ENCODE results near the gene MEG3.

MEG3 gene

DNA sequence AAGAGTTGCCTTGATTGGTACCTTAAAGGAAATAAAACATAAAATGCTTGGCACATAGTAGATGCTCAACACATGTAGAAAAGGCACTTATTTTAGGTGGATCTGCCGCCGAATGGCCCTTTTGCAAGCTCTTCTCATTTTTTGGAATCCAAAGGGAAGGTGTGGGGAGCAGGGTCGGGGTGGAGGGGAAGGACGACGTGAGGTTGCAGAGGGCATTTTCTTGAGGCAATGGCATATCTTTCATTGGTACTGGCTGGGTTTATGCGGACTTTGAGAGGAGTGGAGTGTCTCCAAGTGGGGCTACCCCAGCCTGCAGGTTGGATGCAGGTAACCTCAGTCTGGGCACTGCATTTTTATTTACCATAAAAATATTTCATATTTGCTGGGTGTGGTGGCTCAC, 69.5 kb downstream of the MEG3 start:
- no peak for DNase-seq (ENCODE audit: low read depth in 2 of 2)

DNA sequence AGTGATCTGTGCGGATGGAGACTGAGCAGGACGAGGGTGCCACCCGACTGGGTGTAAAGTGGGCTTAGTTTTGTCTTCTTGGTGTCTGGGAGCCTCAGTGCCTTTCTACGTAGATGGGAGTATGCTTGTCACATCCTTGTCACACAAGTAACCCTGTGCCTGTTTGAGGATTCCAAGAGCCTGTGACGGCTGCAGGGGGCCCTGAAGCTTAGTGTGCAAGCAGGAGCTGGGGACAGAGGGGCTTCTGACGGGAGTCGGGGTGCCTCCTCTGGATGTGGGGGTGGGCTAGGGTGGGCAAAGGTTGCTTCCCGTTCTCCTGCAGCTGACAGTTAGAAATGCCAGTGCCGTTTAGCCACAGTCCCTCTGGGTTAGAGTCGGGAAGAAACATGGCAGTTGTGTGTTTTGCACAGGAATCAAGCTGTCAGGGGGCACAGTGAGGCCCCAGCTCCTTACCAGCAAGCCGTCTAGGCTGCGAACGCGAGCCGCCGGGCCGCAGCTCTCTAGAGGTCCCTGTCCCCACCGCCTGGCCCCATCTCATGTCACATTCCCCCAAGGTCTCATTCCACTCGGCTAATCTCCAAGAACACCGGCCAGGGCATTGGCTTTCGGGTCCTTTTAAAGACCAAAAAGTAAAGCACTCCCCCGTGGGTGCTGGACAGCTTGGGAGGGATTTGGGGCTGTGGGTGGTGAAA, 70.6 kb downstream of the MEG3 start:
- no peak for DNase-seq (ENCODE audit: low read depth in 2 of 2)

GRCh38 chr14:100898465-100898864, 72.5 kb downstream of the MEG3 start:
- DNase-seq (ENCODE audit: low read depth in 2 of 2): no peak

DNA sequence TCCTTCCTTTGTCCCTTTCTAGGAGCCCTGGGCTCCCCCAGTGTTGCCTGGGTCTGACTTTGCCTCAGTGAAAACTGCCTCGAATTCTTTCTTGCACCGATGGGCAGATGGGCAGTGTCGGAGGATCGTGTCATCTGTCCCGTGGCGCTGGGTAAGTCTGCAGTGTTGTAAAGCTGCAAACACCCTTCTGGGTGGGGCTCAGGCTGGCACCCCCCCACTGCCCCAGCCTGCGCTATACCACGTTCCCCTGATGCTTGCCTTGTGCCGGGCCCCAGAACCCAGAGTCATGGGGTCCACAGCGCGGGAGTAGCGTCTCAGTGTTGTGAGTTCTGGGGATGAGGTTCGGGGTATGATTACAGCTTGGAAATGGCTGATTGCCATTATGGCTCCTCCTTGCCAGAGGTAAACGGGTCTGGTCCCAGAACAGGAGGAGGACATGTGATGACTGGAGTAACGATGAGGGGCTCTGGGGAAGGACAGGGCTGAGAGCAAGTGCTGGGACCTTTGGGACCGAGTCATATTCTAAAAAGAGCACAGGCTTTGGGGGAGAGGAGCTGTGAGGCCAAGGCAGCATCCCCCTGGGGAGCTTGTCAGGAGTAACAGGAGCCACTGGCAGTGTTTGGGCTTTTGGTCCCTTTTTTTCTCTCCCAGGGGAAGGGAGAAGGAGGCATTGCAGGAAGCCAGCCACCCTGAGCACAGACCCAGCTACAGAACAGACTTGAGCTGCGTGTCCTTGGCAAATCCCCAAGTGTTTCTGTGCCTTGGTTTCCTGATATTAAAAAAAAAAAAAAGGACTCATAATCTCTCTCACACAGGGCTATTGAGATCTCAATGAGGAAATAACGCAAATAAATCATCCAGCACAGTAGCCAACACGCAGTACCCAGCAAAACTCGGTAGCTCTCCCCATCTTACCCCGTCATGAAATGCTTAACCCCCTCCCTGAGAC, 73.3 kb downstream of the MEG3 start:
- no peak for DNase-seq (ENCODE audit: low read depth in 2 of 2)

- no peak for DNase-seq (ENCODE audit: low read depth in 2 of 2)
These were observed 74.2 kb downstream of the MEG3 start for GRCh38 chr14:100899884-100900771.

GRCh38 chr14:100900837-100901390, 75.0 kb downstream of the MEG3 start:
- DNase-seq (ENCODE audit: low read depth in 2 of 2): no peak

DNA sequence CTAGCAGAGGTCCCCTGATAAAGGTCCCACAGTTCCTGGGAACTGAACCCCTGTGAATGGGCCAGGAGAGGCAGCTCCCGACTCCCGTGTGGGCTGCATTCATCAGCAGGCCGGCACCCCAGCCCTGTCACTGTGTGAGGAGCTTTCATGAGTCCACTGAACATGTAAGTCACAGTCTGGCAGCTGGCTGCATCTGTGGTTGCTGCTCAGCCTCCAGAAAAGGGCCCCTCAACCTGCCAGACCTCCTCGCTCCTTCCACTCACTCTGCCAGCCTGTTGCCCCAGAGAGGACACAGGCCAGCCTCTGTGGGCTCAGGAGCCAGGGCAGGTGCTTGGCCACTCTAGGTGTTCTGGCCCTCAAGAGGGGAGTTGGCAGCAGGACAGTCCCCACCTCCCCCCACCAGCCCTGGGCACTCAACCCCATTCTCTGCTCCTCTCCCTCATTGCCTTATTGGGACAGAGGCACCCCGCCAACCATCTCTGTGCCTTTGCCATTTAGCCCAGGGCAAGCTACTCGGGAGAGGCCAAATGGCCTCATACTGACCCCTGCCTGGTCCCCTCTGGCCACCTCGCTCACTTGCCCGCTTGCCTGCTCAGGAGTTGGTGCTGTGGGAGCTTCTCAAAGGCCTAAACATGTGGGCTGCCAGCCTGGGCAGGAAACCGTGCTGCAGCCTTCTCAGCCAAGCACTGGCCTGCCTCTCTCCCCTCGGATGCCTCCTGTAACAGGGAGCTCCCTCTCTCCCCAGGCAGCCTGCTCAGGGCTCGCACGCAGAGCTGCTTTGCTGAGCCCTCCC, 75.7 kb downstream of the MEG3 start:
- no peak for DNase-seq (ENCODE audit: low read depth in 2 of 2)

GRCh38 chr14:100902295-100903133, 76.6 kb downstream of the MEG3 start:
- no peak for DNase-seq (ENCODE audit: low read depth in 2 of 2)

DNA sequence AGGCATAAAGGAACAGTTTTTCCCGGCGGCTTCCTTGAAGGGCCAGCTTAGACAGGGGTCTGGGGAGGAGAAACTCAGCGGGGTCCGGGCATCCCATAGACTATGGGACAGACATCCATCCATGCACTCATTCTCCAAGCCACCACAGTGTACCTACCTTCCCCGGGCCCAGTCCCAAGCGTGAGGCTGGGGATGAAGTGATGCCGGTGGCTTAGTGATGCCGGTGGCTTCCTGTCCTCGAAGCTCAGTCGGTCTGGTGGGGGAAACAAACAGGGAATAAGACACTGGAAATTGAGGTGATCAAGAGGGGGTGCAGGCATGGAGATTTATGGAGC, 77.2 kb downstream of the MEG3 start:
- DNase-seq (ENCODE audit: low read depth in 2 of 2): no peak

DNA sequence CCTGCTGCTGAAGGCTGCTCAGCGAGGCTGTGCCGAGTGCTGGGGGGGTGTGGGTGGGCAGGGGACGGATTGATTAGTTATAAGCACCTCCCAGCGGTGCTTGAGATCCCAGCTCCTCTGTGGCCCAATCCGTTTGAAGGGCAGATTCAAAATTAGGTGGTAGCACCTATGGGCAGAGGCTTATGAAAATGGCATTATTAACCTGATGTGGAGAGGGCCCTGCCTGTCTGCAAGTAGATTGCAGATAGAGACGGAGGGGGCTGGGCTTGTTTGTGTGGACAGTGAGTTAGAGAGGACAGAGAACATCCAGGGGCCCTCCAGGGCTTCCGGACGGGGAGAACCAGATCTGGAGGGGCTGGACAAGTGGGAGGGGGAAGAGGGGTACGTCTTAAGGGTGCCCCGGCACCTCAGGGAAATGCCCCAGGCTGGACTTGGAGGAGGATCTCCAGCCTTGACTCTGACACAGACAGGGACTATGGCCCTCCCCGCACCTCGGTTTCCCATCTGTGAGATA, 77.8 kb downstream of the MEG3 start, which contains the start of gene RTL1:
Gene RTL1 (minus strand): TSS at position 51 of the 514 bp plus-strand sequence. CDS start 18,934 bp downstream, outside the sequence.
- DNase-seq (ENCODE audit: low read depth in 2 of 2): no peak

DNA sequence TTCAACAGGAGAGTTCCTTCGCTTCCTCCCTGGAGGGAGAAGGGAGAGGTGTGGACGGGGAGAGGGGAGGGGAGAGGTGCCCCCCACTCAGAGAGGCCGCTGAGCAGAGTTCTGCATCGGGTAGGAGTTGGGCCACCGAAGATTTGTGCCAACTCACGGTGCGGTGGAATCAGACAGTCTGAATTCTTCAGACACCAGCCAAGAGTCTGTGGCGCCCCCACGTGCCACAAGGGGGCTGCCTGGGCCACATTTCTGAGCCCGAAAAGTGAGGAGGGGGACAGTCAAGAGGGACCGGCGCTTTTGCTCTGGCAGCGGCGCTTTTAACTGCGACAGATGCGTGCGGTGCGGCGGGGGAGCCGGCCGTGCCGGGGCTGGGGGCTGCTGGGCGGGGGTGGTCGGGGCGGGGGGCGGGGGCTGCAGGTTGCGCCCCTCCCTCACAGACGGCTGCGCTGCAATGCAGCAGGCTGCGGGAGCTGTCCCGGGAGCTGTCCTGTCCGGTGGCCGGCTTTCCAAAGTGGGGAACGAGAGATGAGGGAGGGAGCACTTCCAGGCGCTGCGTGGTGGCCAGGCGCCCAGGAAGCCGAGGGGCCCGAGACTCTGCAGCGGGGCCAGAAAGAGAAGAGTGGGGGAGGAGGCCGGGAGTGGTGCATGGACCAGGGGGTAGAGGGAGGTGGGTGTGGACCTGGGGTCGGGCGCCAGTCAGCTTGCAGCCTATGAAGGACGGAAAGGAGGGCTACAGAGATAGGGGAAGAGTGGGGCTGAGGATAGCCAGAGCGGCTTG, 78.6 kb downstream of the MEG3 start:
- DNase-seq (ENCODE audit: low read depth in 2 of 2): no peak

DNA sequence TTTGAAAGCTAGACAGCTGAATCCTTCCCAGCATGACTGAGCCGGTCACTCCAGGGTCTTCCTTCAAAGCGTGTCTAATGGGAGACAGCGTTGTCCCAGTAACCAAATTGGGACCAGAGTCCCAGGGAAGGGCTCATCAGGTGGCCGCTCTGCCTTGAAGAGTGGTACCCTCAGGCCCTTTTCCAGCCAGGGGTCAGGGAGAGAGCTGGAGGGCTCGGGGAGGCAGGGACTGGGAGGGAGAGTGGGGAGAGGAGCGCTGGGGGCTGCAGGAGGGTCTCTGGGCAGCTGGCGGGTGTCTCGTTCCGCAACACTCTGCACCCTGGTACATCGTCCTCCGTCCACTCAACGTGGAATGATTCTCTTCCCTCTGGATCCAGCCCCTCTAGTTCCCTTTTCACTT, 79.2 kb downstream of the MEG3 start:
- DNase-seq (ENCODE audit: low read depth in 2 of 2): no peak

DNA sequence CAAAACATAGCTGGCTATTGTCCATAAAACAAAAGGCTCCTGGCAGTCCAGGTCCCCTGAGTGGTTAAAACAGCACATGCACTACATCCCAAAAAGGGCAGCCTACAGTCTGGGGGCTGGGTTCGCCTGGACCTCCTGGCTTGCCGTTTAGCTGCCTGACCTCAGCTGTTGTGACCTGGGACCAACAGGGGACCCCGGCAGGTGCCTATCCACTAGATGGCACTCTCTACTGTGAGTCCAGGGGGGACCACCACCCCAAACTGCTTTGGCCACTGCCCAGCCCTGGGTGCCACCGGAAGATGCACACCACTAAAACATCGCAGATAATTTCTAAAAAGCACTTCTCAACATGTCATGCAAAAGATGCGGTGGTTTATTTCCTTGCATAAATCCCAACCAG, 80.5 kb downstream of the MEG3 start:
- DNase-seq (ENCODE audit: low read depth in 2 of 2): no peak

DNA sequence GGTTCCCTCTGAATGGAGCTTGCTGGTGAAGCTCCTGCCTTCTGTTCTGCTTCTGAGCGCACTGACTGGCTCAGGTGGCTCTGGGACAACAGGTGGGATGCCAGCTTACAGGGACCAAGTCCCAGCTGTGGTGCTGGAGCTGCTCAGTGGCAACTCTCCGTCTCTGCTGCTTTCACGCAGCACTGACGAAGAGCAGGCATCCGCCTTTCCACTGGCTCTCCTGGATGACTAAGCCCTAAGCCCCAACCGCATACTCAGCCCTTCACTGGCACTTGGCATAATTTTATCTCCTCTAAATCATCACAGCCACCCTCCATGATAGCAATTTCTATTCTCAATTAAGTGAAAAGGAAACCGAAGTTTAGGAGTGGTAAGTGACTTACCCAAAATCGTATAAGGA, 81.3 kb downstream of the MEG3 start:
- no peak for DNase-seq (ENCODE audit: low read depth in 2 of 2)

GRCh38 chr14:100909439-100909838, 83.5 kb downstream of the MEG3 start:
- DNase-seq (ENCODE audit: low read depth in 2 of 2): no peak

Measured in activated CD8-positive, alpha-beta memory T cell treated with anti-CD3 and anti-CD28 coated beads for 4 hours (primary cell).